HEK293 (cell line): Measurements from ENCODE around the gene ASIC1.
A peak's percentile ranks its signal among the peaks of the same experiment; 100 is the strongest.

ENCODE experiments used
- CTCF ChIA-PET: fragments of 350-600 bp; formaldehyde crosslinking; extraction: SDS; loops from one replicate; lab custom pipeline; 2021; ENCODE audit warnings: antibody characterized with exemption; lab: Yijun Ruan, JAX
- POLR2A ChIA-PET: fragments of 300-600 bp; formaldehyde crosslinking; extraction: SDS; loops from one replicate; lab custom pipeline; 2020; ENCODE audit warnings: antibody characterized with exemption, inconsistent platforms; lab: Yijun Ruan, JAX
- H3K27ac ChIP-seq: fragments of 200-500 bp; sonication (Bioruptor generic); 2 replicates; pipeline ENCODE4 v1.5.1; 2014; ENCODE audit warnings: low read depth, low read length, control low read depth, inconsistent platforms; ENCODE audit errors: extremely low read depth
- H3K36me3 ChIP-seq, 2 experiments: fragments of 200-500 bp in 1 of 2; sonication (Bioruptor generic) in 1 of 2; 1 replicate in 1 of 2; 2 replicates in 1 of 2; pipeline ENCODE4 v1.5.1; 2014 to 2017; ENCODE audit warnings: inconsistent platforms in 2 of 2, low read length in 2 of 2; ENCODE audit not compliant: control insufficient read depth in 2 of 2, insufficient read depth in 1 of 2
- H3K4me1 ChIP-seq: fragments of 200-500 bp; sonication (Bioruptor generic); 2 replicates; pipeline ENCODE4 v1.5.1; 2014; ENCODE audit warnings: mild to moderate bottlenecking, low read length, inconsistent platforms; ENCODE audit not compliant: control insufficient read depth, insufficient read depth
- H3K4me3 ChIP-seq: 2 replicates; pipeline ENCODE4 v1.5.1; 2011; ENCODE audit warnings: low read depth, mild to moderate bottlenecking, control low read depth, low read length, moderate library complexity
- H3K9me3 ChIP-seq: fragments of 200-500 bp; sonication (Bioruptor generic); 2 replicates; pipeline ENCODE4 v1.5.1; 2014; ENCODE audit warnings: low read depth, low read length, inconsistent platforms; ENCODE audit not compliant: control insufficient read depth, insufficient read depth
- BCL11A ChIP-seq: fragments of 450-650 bp; formaldehyde crosslinking; IDR thresholded peaks from 2 replicates; pipeline ENCODE4 v1.5.1; 2016; ENCODE audit warnings: low read depth, missing biosample characterization, missing genetic modification characterization
- GLIS1 ChIP-seq: fragments of 450-650 bp; formaldehyde crosslinking; IDR thresholded peaks from 2 replicates; pipeline ENCODE4 v1.5.1; 2016; ENCODE audit warnings: missing biosample characterization, missing genetic modification characterization
- MEIS1 ChIP-seq: sonication (generic); formaldehyde crosslinking; IDR thresholded peaks from 2 replicates; pipeline ENCODE4 v1.8.1; 2022; ENCODE audit warnings: missing genetic modification reagents, mild to moderate bottlenecking, borderline replicate concordance
- OSR2 ChIP-seq: fragments of 450-650 bp; formaldehyde crosslinking; IDR thresholded peaks from 2 replicates; pipeline ENCODE4 v1.5.1; 2016; ENCODE audit warnings: missing biosample characterization, missing genetic modification characterization
- ZBTB17 ChIP-seq: fragments of 450-650 bp; formaldehyde crosslinking; IDR thresholded peaks from 2 replicates; pipeline ENCODE4 v1.5.1; 2016; ENCODE audit warnings: missing biosample characterization, missing genetic modification characterization
- ZBTB8A ChIP-seq: fragments of 450-650 bp; formaldehyde crosslinking; IDR thresholded peaks from 2 replicates; pipeline ENCODE4 v1.5.1; 2016; ENCODE audit warnings: missing biosample characterization, missing genetic modification characterization
- ZFP69B ChIP-seq: fragments of 450-650 bp; formaldehyde crosslinking; IDR thresholded peaks from 2 replicates; pipeline ENCODE4 v1.5.1; 2016; ENCODE audit warnings: missing biosample characterization, missing genetic modification characterization
- ZIC2 ChIP-seq: fragments of 450-650 bp; formaldehyde crosslinking; IDR thresholded peaks from 2 replicates; pipeline ENCODE4 v1.5.1; 2016; ENCODE audit warnings: missing biosample characterization, missing genetic modification characterization
- ZNF114 ChIP-seq: fragments of 450-650 bp; formaldehyde crosslinking; IDR thresholded peaks from 2 replicates; pipeline ENCODE4 v1.5.0; 2017; ENCODE audit warnings: missing biosample characterization, missing genetic modification characterization
- ZNF174 ChIP-seq: fragments of 450-650 bp; formaldehyde crosslinking; IDR thresholded peaks from 2 replicates; pipeline ENCODE4 v1.5.0; 2017; ENCODE audit warnings: missing biosample characterization, mild to moderate bottlenecking, missing genetic modification characterization
- ZNF2 ChIP-seq: fragments of 450-650 bp; formaldehyde crosslinking; IDR thresholded peaks from 2 replicates; pipeline ENCODE4 v1.5.1; 2016; ENCODE audit warnings: missing biosample characterization, missing genetic modification characterization
- ZNF202 ChIP-seq: fragments of 450-650 bp; formaldehyde crosslinking; IDR thresholded peaks from 2 replicates; pipeline ENCODE4 v1.5.1; 2016; ENCODE audit warnings: missing biosample characterization, missing genetic modification characterization, borderline replicate concordance
- ZNF335 ChIP-seq: fragments of 450-650 bp; formaldehyde crosslinking; conservative IDR thresholded peaks from 2 replicates; pipeline ENCODE4 v1.5.1; 2016; ENCODE audit warnings: missing biosample characterization, missing genetic modification characterization
- ZNF768 ChIP-seq: fragments of 450-650 bp; formaldehyde crosslinking; IDR thresholded peaks from 2 replicates; pipeline ENCODE4 v1.5.1; 2018; ENCODE audit warnings: missing biosample characterization, mild to moderate bottlenecking, missing genetic modification characterization
- TF ChIP-seq, protein P1 (sequence below): fragments of 450-650 bp; formaldehyde crosslinking; conservative IDR thresholded peaks from 2 replicates; pipeline ENCODE4 v1.5.1; 2016; ENCODE audit warnings: low read depth, missing biosample characterization, missing genetic modification characterization
- TF ChIP-seq, protein P2 (sequence below): fragments of 450-650 bp; formaldehyde crosslinking; optimal IDR thresholded peaks from 2 replicates; pipeline ENCODE3; 2016; ENCODE audit warnings: missing biosample characterization, mild to moderate bottlenecking, missing genetic modification characterization
- TF ChIP-seq, protein P3 (sequence below): fragments of 450-650 bp; formaldehyde crosslinking; IDR thresholded peaks from 2 replicates; pipeline ENCODE4 v1.5.1; 2016; ENCODE audit warnings: missing biosample characterization, missing genetic modification characterization
- TF ChIP-seq, protein P4 (sequence below): fragments of 450-650 bp; formaldehyde crosslinking; IDR thresholded peaks from 2 replicates; pipeline ENCODE4 v1.5.1; 2016; ENCODE audit warnings: missing biosample characterization, missing genetic modification characterization
- TF ChIP-seq, protein P5 (sequence below): fragments of 450-650 bp; formaldehyde crosslinking; conservative IDR thresholded peaks from 2 replicates; pipeline ENCODE4 v1.5.1; 2016; ENCODE audit warnings: low read depth, missing biosample characterization, missing genetic modification characterization

Gene ASIC1

DNA sequence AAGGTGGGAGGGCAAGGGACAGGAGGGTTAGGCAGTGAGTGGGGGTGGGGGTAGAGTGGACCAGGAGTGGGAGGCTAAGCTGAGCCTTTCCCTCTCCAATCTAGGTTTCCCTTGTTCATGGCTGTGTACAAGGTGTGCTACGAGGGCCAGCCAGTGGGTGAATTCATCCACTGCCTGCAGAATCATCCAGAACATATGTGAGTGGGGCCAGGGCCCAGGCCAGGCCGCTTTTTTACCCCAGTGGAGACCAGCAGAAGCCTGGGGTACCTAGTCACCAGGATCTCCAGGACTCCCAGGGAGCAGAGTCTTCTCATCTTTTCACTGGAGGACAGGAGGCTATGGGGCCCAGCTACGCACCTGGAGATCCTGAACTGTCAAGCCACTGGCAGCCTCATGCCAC is 51.9 kb downstream of the ASIC1 start (continued):
- TF ChIP-seq, protein P1, sequence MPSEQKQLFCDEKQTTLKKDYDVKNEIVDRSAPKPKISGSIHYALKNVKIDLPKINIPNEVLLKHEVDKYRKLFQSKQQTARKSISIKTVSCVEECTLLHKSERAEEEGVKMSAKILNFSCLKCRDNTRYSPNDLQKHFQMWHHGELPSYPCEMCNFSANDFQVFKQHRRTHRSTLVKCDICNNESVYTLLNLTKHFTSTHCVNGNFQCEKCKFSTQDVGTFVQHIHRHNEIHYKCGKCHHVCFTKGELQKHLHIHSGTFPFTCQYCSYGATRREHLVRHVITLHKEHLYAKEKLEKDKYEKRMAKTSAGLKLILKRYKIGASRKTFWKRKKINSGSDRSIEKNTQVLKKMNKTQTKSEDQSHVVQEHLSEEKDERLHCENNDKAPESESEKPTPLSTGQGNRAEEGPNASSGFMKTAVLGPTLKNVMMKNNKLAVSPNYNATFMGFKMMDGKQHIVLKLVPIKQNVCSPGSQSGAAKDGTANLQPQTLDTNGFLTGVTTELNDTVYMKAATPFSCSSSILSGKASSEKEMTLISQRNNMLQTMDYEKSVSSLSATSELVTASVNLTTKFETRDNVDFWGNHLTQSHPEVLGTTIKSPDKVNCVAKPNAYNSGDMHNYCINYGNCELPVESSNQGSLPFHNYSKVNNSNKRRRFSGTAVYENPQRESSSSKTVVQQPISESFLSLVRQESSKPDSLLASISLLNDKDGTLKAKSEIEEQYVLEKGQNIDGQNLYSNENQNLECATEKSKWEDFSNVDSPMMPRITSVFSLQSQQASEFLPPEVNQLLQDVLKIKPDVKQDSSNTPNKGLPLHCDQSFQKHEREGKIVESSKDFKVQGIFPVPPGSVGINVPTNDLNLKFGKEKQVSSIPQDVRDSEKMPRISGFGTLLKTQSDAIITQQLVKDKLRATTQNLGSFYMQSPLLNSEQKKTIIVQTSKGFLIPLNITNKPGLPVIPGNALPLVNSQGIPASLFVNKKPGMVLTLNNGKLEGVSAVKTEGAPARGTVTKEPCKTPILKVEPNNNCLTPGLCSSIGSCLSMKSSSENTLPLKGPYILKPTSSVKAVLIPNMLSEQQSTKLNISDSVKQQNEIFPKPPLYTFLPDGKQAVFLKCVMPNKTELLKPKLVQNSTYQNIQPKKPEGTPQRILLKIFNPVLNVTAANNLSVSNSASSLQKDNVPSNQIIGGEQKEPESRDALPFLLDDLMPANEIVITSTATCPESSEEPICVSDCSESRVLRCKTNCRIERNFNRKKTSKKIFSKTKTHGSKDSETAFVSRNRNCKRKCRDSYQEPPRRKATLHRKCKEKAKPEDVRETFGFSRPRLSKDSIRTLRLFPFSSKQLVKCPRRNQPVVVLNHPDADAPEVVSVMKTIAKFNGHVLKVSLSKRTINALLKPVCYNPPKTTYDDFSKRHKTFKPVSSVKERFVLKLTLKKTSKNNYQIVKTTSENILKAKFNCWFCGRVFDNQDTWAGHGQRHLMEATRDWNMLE (tag by site-specific recombination) = no peak
- TF ChIP-seq MEIS1 (CRISPR knock-in tag) = no peak
- TF ChIP-seq ZBTB8A (tag by site-specific recombination) = no peak
- no peak for TF ChIP-seq ZNF202 (tag by site-specific recombination)
- TF ChIP-seq GLIS1 (tag by site-specific recombination) = no peak
- no peak for TF ChIP-seq ZNF768 (tag by site-specific recombination)
- no peak for TF ChIP-seq ZNF174 (tag by site-specific recombination)
- TF ChIP-seq, protein P2, sequence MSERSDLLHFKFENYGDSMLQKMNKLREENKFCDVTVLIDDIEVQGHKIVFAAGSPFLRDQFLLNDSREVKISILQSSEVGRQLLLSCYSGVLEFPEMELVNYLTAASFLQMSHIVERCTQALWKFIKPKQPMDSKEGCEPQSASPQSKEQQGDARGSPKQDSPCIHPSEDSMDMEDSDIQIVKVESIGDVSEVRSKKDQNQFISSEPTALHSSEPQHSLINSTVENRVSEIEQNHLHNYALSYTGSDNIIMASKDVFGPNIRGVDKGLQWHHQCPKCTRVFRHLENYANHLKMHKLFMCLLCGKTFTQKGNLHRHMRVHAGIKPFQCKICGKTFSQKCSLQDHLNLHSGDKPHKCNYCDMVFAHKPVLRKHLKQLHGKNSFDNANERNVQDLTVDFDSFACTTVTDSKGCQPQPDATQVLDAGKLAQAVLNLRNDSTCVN (tag by site-specific recombination) = no peak
- TF ChIP-seq, all 188 proteins: peak for 0

DNA sequence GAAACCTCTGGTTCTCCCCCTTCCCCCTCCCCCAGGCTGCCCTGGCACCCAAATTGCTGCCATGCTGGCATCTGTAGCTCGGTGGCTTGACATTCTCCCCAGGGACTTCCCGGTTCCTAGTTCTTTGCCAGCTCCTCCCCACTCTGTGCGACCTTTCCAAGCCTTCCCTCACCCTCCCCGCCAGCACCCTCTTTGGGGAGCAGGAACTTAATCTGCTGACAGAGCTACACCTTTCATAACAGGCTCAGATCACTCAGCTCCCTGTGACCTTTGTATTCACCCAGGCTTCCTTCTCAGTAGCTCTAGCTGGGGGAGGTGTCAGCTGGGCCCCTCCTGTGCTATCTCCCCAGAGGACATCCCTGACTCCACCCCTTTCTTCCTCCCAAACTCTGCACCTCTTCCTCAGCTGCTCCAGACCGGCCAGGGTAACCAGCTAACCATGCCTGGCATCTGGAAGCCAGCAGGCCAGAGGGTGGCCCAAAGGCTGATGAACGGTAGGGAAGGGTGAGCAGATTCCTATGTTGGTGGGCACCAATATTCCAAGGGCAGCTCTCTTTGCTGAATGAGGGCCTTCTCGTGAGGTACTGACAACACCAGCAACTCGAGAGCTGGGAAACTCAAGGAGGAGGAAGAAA is 52.8 kb downstream of the ASIC1 start:
- ChIA-PET CTCF (interaction anchor here (0.6 to 5.1 kb wide), 18 partner anchors 9 to 222 kb away, joined by 3 to 53 read pairs (median 6); partner anchors contain the start of genes CERS5, GPD1 and SMARCD1), POLR2A (interaction anchor here (0.9 to 5.0 kb wide), 5 partner anchors 7 to 173 kb away, joined by 4 to 68 read pairs (median 32); partner anchors contain the start of genes CERS5, GPD1, LIMA1 and SMARCD1)
- Histone ChIP-seq H3K4me1 (peaks cover 3% of the 10 kb centered on the region; the same call in 1 of the 2 replicates), H3K4me3 (no peak overlapping the region), H3K27ac (peak overlapping the region; percentile 27; the same call in 1 of the 2 replicates), H3K36me3 (no peaks in the 10 kb centered on the region; a peak in 1 of 3 replicates), H3K9me3 (no peaks in the 10 kb centered on the region)
- peak; percentile 40 for TF ChIP-seq ZBTB17 (tag by site-specific recombination)
- TF ChIP-seq ZNF114 (tag by site-specific recombination) = no peak
- TF ChIP-seq, protein P3, sequence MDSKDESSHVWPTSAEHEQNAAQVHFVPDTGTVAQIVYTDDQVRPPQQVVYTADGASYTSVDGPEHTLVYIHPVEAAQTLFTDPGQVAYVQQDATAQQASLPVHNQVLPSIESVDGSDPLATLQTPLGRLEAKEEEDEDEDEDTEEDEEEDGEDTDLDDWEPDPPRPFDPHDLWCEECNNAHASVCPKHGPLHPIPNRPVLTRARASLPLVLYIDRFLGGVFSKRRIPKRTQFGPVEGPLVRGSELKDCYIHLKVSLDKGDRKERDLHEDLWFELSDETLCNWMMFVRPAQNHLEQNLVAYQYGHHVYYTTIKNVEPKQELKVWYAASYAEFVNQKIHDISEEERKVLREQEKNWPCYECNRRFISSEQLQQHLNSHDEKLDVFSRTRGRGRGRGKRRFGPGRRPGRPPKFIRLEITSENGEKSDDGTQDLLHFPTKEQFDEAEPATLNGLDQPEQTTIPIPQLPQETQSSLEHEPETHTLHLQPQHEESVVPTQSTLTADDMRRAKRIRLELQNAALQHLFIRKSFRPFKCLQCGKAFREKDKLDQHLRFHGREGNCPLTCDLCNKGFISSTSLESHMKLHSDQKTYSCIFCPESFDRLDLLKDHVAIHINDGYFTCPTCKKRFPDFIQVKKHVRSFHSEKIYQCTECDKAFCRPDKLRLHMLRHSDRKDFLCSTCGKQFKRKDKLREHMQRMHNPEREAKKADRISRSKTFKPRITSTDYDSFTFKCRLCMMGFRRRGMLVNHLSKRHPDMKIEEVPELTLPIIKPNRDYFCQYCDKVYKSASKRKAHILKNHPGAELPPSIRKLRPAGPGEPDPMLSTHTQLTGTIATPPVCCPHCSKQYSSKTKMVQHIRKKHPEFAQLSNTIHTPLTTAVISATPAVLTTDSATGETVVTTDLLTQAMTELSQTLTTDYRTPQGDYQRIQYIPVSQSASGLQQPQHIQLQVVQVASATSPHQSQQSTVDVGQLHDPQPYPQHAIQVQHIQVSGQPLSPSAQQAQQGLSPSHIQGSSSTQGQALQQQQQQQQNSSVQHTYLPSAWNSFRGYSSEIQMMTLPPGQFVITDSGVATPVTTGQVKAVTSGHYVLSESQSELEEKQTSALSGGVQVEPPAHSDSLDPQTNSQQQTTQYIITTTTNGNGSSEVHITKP (tag by site-specific recombination) = 0 out of 2 replicates have a peak, but pooled peaks have one; percentile 23
- TF ChIP-seq ZNF2 (tag by site-specific recombination) = peak; percentile 93
- no peak for TF ChIP-seq BCL11A (tag by site-specific recombination)
- TF ChIP-seq ZIC2 (tag by site-specific recombination) = 0 out of 2 replicates have a peak, but pooled peaks have one; percentile 15
- TF ChIP-seq OSR2 (tag by site-specific recombination) = peak; percentile 78
- TF ChIP-seq, protein P4, sequence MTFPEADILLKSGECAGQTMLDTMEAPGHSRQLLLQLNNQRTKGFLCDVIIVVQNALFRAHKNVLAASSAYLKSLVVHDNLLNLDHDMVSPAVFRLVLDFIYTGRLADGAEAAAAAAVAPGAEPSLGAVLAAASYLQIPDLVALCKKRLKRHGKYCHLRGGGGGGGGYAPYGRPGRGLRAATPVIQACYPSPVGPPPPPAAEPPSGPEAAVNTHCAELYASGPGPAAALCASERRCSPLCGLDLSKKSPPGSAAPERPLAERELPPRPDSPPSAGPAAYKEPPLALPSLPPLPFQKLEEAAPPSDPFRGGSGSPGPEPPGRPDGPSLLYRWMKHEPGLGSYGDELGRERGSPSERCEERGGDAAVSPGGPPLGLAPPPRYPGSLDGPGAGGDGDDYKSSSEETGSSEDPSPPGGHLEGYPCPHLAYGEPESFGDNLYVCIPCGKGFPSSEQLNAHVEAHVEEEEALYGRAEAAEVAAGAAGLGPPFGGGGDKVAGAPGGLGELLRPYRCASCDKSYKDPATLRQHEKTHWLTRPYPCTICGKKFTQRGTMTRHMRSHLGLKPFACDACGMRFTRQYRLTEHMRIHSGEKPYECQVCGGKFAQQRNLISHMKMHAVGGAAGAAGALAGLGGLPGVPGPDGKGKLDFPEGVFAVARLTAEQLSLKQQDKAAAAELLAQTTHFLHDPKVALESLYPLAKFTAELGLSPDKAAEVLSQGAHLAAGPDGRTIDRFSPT (tag by site-specific recombination) = 0 out of 2 replicates have a peak, but pooled peaks have one; percentile 31
- TF ChIP-seq, protein P5, sequence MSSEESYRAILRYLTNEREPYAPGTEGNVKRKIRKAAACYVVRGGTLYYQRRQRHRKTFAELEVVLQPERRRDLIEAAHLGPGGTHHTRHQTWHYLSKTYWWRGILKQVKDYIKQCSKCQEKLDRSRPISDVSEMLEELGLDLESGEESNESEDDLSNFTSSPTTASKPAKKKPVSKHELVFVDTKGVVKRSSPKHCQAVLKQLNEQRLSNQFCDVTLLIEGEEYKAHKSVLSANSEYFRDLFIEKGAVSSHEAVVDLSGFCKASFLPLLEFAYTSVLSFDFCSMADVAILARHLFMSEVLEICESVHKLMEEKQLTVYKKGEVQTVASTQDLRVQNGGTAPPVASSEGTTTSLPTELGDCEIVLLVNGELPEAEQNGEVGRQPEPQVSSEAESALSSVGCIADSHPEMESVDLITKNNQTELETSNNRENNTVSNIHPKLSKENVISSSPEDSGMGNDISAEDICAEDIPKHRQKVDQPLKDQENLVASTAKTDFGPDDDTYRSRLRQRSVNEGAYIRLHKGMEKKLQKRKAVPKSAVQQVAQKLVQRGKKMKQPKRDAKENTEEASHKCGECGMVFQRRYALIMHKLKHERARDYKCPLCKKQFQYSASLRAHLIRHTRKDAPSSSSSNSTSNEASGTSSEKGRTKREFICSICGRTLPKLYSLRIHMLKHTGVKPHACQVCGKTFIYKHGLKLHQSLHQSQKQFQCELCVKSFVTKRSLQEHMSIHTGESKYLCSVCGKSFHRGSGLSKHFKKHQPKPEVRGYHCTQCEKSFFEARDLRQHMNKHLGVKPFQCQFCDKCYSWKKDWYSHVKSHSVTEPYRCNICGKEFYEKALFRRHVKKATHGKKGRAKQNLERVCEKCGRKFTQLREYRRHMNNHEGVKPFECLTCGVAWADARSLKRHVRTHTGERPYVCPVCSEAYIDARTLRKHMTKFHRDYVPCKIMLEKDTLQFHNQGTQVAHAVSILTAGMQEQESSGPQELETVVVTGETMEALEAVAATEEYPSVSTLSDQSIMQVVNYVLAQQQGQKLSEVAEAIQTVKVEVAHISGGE (tag by site-specific recombination) = no peak
- TF ChIP-seq ZFP69B (tag by site-specific recombination) = 0 out of 2 replicates have a peak, but pooled peaks have one; percentile 27
- TF ChIP-seq ZNF335 = peak; percentile 13; the same call in 1 of the 2 replicates
